T follicular helper cell (primary cell): ENCODE results near the gene ALG10.
"Not testable (repeated sequence)": the region's sequence is repeated elsewhere in the genome, so short reads cannot be mapped to it uniquely, and the experiment has no call there.

ENCODE experiments used
- DNase-seq: peaks from one replicate; pipeline ENCODE4 v3.0.0-alpha.2; 2020; ENCODE audit warnings: low read depth
- total RNA-seq, 2 experiments: gene quantifications; one replicate each; lab custom pipeline; 2026; lab: John Stamatoyannopoulos, UW

The ALG10 gene
- 14.0 to 14.1 reads per million in 2 experiments for total RNA-seq

GRCh38 chr12:34022079-34022830 is at the start of gene ALG10:
Gene ALG10 (plus strand): TSS chr12:34022496. CDS start chr12:34022600, 104 bp downstream.
- DNase-seq, result peak; percentile 95

DNA sequence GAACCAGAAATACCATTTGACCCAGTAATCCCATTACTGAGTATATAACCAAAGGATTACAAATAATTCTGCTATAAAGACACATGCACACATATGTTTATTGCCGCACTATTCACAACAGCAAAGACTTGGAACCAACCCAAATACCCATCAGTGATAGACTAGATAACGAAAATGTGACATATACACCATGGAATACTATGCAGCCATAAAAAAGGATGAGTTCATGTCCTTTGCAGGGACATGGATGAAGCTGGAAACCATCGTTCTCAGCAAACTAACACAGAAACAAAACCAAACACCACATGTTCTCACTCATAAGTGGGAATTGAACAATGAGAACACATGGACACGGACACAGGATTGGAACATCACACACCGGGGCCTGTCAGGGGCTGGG is 49.4 kb upstream of the ALG10 start:
- DNase-seq, result not testable (repeated sequence)

DNA sequence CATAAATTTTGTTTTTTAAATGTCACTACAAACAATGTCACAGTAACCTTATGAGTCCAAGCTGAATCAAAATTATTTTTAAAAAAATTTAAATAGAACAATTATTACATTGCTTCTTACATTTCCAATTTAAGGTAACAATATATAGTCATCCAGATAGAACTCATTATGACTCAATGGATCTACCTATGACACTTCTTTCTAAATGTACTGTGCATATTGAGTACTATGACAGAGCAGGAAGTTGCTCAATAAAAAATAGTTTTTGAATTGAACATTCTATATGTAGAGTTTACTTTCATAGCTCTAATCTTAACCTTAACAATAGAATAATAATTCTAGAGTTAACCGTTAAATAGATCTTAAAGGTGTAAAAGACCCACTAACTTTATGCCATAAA is 44.4 kb upstream of the ALG10 start:
- DNase-seq, result no peak

DNA sequence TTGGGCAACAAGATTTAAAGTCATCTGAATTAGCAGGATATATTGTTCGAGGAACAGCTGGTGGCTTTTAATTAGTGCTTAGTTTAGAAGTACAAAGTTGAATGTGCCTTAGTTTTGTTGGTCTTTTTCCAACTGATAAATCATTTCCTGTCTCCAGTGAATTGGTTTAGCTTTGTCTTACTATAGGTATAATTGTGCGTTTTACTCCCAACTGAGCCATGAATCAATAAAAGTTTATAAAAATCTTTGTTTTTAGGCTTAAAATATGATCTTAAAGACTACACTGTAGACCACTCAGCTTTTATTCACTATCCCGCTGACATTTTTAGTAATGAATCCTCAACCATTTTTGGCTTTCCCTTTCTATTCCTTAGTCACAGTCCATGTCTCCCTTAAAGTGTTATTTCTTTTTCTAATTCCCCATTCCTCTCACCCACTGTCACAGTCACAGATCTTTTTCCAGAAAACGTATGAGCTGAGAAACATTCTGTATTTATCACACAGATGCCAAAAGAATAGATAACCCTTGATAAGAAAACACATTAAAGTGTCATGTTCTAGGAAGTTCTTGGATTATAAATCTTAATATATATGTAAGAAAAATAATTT is 34.0 kb upstream of the ALG10 start:
- no peak for DNase-seq

DNA sequence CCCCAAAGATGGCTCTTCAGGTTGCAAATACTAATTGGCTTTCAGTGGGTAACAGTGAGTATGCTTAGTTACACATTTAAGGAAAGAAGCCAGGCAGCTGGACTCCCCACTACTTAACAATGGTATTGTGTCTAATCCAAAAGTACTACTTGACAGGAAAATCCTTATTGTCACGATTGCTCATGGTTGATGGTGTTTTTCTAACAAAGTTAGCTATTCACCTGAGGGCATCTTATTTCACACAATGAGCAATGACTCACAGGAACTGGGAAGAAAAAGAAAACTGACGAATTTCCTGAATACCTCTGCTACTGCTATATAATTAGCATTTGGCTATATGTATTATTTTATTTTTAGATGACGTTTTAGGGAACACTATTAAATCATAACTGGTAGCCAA is 33.4 kb upstream of the ALG10 start:
- no peak for DNase-seq

- DNase-seq, result no peak
Measured at GRCh38 chr12:33994857-33995808, 27.2 kb upstream of the ALG10 start.

DNA sequence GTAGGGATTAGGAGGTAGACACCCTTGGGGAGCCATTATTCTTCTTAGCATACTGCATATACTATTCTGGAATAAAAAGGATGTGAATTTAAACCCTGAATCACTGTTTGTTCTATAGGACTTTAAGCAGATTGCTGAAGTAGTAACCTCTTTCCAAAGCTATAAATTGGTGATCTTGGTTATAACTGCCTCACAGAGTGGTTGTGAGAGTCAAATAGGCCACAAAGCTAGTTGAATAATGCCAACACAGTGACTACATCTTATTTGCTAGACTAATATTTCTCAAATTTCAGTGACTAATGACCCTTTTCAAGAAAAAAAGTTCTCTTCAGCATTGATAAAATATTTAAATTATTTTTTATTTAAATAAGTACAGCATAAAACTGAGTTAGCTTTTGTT is 13.5 kb upstream of the ALG10 start:
- DNase-seq, result not testable (repeated sequence)

DNA sequence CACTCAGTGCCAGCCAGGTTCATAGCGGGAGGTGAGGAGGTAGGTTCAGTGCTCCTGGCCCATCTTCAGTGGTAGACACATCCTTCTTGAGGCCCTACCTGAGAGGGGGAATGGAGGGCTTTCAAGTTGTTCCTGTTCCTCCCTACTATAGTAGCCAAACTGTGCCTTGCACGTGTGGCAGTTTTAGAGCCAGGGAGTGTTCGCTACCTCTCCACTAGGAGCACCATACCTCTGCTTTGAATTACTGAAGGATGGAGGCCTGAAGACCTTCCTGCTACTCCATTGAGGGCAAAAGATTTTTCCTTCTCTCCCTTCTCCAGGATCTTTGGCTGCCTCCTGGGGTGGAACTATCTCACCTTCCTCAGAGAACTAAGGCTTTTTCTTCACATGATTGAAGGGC is 5.9 kb upstream of the ALG10 start:
- no peak for DNase-seq

GRCh38 chr12:34021071-34021470 is 1.2 kb upstream of the ALG10 start:
- DNase-seq, result no peak

DNA sequence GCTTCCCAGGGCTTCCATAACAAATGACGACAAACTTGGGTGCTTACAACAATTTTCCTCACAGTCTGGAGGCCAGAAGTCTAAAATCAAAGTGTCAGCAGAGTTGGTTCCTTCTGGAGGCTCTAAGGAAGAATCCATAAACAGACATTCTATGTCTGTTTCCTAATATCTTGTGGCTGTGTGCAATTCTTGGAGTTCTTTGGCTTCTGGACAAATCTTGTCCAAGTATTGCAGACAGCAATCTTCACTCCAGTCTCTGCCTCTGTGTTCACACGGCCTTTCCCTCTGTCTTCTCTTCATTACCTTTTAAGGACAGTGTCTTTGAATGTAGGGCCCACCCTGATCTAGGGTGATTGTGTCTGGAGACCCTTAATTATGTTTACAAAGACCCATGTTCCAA is 5.4 kb downstream of the ALG10 start:
- not testable (repeated sequence) for DNase-seq

DNA sequence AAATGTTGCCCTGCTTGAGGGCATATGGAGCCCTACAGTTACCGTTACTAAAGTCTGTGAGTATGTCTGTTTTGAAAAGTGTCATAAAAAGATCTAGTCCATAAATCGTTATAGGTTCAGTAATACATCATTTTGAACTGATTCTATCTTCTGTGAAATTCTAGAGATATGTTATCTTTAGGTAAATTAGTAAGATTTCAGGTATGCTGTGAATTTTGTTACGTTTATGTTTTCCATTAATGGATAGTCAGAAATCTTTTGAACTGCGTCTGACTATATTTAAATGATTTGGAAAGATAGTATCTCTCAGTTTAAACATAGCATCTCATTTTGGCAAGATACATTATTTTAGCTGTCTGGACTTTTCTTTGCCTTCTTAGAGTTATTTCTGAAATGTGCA is 8.3 kb downstream of the ALG10 start:
- no peak for DNase-seq

GRCh38 chr12:34033628-34034296 is 11.5 kb downstream of the ALG10 start:
- DNase-seq, result no peak

DNA sequence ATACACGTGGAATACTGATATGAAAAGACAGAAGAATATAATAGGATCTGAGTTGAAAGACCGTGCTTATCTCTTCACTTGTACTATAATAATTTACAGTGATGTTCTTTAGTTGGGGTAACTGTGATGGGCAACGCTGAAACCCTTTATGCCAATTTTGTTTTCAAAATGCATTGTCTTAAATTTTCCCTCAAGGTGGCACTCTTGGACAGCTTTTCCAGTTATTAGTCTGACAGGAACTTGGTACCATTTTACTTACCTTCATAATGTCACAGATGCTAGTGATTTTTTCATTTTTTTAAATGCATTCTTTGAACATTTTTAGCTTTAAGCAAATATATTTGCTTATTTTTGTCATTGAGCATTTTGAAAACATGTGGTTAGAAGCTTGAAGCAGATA is 16.1 kb downstream of the ALG10 start:
- not testable (repeated sequence) for DNase-seq

DNA sequence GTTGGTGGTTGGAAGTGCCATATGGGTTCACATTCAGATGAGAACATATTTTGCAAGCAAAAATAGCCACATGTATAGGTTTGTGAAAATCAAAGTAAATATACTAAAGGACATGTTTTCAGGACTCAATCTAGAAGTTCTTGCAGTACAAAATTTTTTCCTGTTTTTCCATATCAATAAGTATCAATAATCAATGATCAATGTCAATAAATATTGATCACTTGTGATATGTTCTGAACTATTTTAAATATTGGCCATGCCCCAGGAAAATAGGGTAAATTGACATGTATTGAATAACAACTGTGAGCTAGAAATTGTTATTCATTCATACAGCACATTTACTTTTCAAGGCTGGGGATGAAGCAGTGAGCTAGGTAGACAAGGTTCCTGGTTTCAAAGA is 24.3 kb downstream of the ALG10 start:
- DNase-seq, result no peak

- DNase-seq, result not testable (repeated sequence)
Measured at GRCh38 chr12:34047855-34048254, 25.6 kb downstream of the ALG10 start.

DNA sequence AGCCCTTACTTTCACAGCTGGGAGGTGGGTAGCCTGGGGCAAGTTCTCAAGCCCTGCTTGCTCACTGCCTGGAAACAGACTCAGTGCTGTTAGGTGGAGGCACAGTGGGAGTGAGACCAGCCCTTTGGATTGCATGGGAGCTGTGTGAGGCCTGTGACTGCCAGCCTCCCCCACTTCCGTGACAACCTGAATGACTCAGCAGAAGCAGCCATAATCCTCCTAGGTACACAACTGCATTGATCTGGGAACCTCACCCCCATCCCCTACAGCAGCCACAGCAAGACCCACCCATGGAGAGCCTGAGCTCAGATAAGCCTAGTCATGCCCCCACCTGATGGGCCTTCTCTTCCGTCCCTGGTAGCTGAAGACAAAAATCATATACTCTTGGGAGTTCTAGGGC is 26.4 kb downstream of the ALG10 start:
- DNase-seq, result no peak

- no peak for DNase-seq
Measured at GRCh38 chr12:34051486-34051885, 29.2 kb downstream of the ALG10 start.

GRCh38 chr12:34054938-34055337 is 32.6 kb downstream of the ALG10 start:
- DNase-seq, result no peak
